AG10803 (cell line): Measurements from ENCODE around the gene DHRSX.
A peak's percentile ranks its signal among the peaks of the same experiment; 100 is the strongest.
"Not testable (repeated sequence)": the region's sequence is repeated elsewhere in the genome, so short reads cannot be mapped to it uniquely, and the experiment has no call there.

Source experiments
- DNase-seq: peaks from one replicate; pipeline ENCODE4 v3.0.0; 2010; ENCODE audit warnings: low read depth
- H3K4me3 ChIP-seq: 2 replicates; pipeline ENCODE4 v1.5.1; 2011; ENCODE audit warnings: mild to moderate bottlenecking, low read length, control low read depth
- CTCF ChIP-seq: conservative IDR thresholded peaks from 2 replicates; pipeline ENCODE4 v1.5.1; 2011; ENCODE audit warnings: mild to moderate bottlenecking, low read length, control low read depth, inconsistent platforms

Gene DHRSX

GRCh38 chrX:2533424-2533823, 32.6 kb upstream of the DHRSX start:
- DNase-seq = no peak
- H3K4me3 ChIP-seq = no peak overlapping the region
- no peak for TF ChIP-seq CTCF

- H3K4me3 ChIP-seq = no peak overlapping the region
- TF ChIP-seq CTCF = no peak
- no peak for DNase-seq
Measured at GRCh38 chrX:2526390-2526789, 25.6 kb upstream of the DHRSX start.

- no peak for TF ChIP-seq CTCF
- no peak for DNase-seq
- no peak overlapping the region for H3K4me3 ChIP-seq
Measured at GRCh38 chrX:2523911-2524310, 23.1 kb upstream of the DHRSX start.

- no peak for DNase-seq
- no peak for TF ChIP-seq CTCF
- no peak overlapping the region for H3K4me3 ChIP-seq
Measured at GRCh38 chrX:2521927-2522386, 21.2 kb upstream of the DHRSX start.

GRCh38 chrX:2521092-2521926, 20.5 kb upstream of the DHRSX start:
- DNase-seq = peak; percentile 37
- TF ChIP-seq CTCF = no peak
- H3K4me3 ChIP-seq = no peak overlapping the region

GRCh38 chrX:2520539-2520938, 19.8 kb upstream of the DHRSX start:
- no peak for TF ChIP-seq CTCF
- no peak overlapping the region for H3K4me3 ChIP-seq

GRCh38 chrX:2519638-2520037, 18.9 kb upstream of the DHRSX start:
- not testable (repeated sequence) for H3K4me3 ChIP-seq, DNase-seq

More at GRCh38 chrX:2520539-2520938, 19.8 kb upstream of the DHRSX start:
- DNase-seq = no peak
